ENCODE measurements around the gene COL4A1. TPM values are rescaled to one million over a fixed set of nuclear protein-coding genes. Genes with fewer than 3 reads are reported as not detected.

COL4A1 gene
- polyA plus RNA-seq, 2 of the 4 experiments (the other 2 are of a cell fraction) = 23.8 to 71.3 TPM

- TF ChIP-seq HMGXB4 (CRISPR knock-in tag; IDR thresholded peaks at IDR 0.05; ENCODE audit: borderline replicate concordance) = no peak
- no peak for TF ChIP-seq CBX2 (IDR thresholded peaks at IDR 0.05; ENCODE audit: borderline replicate concordance, low read depth)
- TF ChIP-seq ZNF302 (CRISPR knock-in tag; IDR thresholded peaks at IDR 0.05) = no peak
- no peak for TF ChIP-seq RNF2 (IDR thresholded peaks at IDR 0.05; ENCODE audit: borderline replicate concordance, low read depth)
- no peak for TF ChIP-seq PBX3 (IDR thresholded peaks at IDR 0.05)
- TF ChIP-seq JUN (IDR thresholded peaks at IDR 0.05) = no peak
Observed at GRCh38 chr13:110301083-110301482, 5.9 kb downstream of the COL4A1 start (continued).

GRCh38 chr13:110300090-110300815 is 6.7 kb downstream of the COL4A1 start:
- no peak overlapping the region for H3K27ac ChIP-seq
- 58% methylated on average over 3 of the region's 3 CpGs for WGBS (ENCODE audit: missing lambda C conversion rate)
- TF ChIP-seq RCOR1 (IDR thresholded peaks at IDR 0.05; ENCODE audit: low read depth, low read length) = no peak
- no peak for TF ChIP-seq ZC3H11A (IDR thresholded peaks at IDR 0.05)
- no peak for TF ChIP-seq BHLHE40 (IDR thresholded peaks at IDR 0.05; ENCODE audit: low read depth, low read length)
- TF ChIP-seq CHD4 (IDR thresholded peaks at IDR 0.05; ENCODE audit: borderline replicate concordance) = no peak
- no peak for TF ChIP-seq EHF (CRISPR knock-in tag; IDR thresholded peaks at IDR 0.05)
- TF ChIP-seq RARB (CRISPR knock-in tag; IDR thresholded peaks at IDR 0.05) = no peak
- no peak for TF ChIP-seq NPAS2 (CRISPR knock-in tag; IDR thresholded peaks at IDR 0.05; ENCODE audit: borderline replicate concordance)
- TF ChIP-seq ZNF302 (CRISPR knock-in tag; IDR thresholded peaks at IDR 0.05) = no peak
- no peak for TF ChIP-seq TFCP2L1 (CRISPR knock-in tag; IDR thresholded peaks at IDR 0.05)
- TF ChIP-seq HOXB13 (CRISPR knock-in tag; IDR thresholded peaks at IDR 0.05; ENCODE audit: low read depth) = no peak
- no peak for TF ChIP-seq CBX2 (IDR thresholded peaks at IDR 0.05; ENCODE audit: borderline replicate concordance, low read depth)
- TF ChIP-seq PBX3 (IDR thresholded peaks at IDR 0.05) = no peak
- no peak for TF ChIP-seq SREBF2 (IDR thresholded peaks at IDR 0.05)
- no peak overlapping the region for H3K4me3 ChIP-seq
- POLR2A ChIA-PET = no interaction called here
- H3K4me2 ChIP-seq = no peak overlapping the region
- H3K4me1 ChIP-seq = peaks cover 26% of the 10 kb centered on the region
- ATAC-seq (no peak), FAIRE-seq (no peak), DNase-seq (ENCODE audit: low read depth in 1 of 2, low spot score in 1 of 2) (no peak)
- CTCF ChIA-PET = interaction anchor here (0.6 to 1.9 kb wide), 4 partner anchors 9 to 339 kb away, joined by 3 to 7 read pairs (median 4); no protein-coding TSS in a partner anchor
- H3K9me3 ChIP-seq = no peaks in the 10 kb centered on the region

GRCh38 chr13:110299283-110299840 is 7.6 kb downstream of the COL4A1 start:
- ChIA-PET POLR2A (no interaction called here), CTCF (interaction anchor here (0.6 kb wide), 1 partner anchor 263 kb away, joined by 3 read pairs; no protein-coding TSS in a partner anchor)
- Histone ChIP-seq H3K4me2 (no peak overlapping the region), H3K27ac (no peak overlapping the region), H3K4me3 (no peak overlapping the region), H3K9me3 (no peaks in the 10 kb centered on the region), H3K4me1 (peaks cover 17% of the 10 kb centered on the region)
- ATAC-seq (no peak), DNase-seq (ENCODE audit: low read depth in 1 of 2, low spot score in 1 of 2) (no peak), FAIRE-seq (no peak)
- WGBS (ENCODE audit: missing lambda C conversion rate) = 71% methylated on average over 10 of the region's 10 CpGs
- no peak for TF ChIP-seq EP300 (IDR thresholded peaks at IDR 0.05)
- no peak for TF ChIP-seq ZFP36 (IDR thresholded peaks at IDR 0.05; ENCODE audit: borderline replicate concordance, partially characterized antibody)
- TF ChIP-seq ZC3H11A (IDR thresholded peaks at IDR 0.05) = no peak
- no peak for TF ChIP-seq POLR2A (IDR thresholded peaks at IDR 0.05; ENCODE audit: low read length)
- TF ChIP-seq HOXA7 (CRISPR knock-in tag; IDR thresholded peaks at IDR 0.05) = no peak
- TF ChIP-seq ATOH8 (CRISPR knock-in tag; IDR thresholded peaks at IDR 0.05; ENCODE audit: low read depth) = no peak
- no peak for TF ChIP-seq KDM5A (IDR thresholded peaks at IDR 0.05)
- no peak for TF ChIP-seq GATA3 (IDR thresholded peaks at IDR 0.05; ENCODE audit: borderline replicate concordance)
- no peak for TF ChIP-seq MAZ (IDR thresholded peaks at IDR 0.05; ENCODE audit: borderline replicate concordance, low read depth, low read length)
- TF ChIP-seq FOSB (CRISPR knock-in tag; IDR thresholded peaks at IDR 0.05) = no peak
- no peak for TF ChIP-seq MYC (IDR thresholded peaks at IDR 0.05; ENCODE audit: borderline replicate concordance, low read length)
- TF ChIP-seq FOSL2 (IDR thresholded peaks at IDR 0.05) = no peak
- no peak for TF ChIP-seq FOSL2 (CRISPR knock-in tag; IDR thresholded peaks at IDR 0.05)
- no peak for TF ChIP-seq JUN (IDR thresholded peaks at IDR 0.05)

All from A549 (cell line).